Astrocyte (in vitro differentiated cells and primary cell): ENCODE data around the gene LMOD1.

Experiments
- EZH2 ChIP-seq: IDR thresholded peaks from 2 replicates; pipeline ENCODE4 v1.6.1; 2012; ENCODE audit warnings: mild to moderate bottlenecking, low read length, inconsistent platforms; ENCODE audit not compliant: insufficient read depth
- TF ChIP-seq, protein P1 (sequence below): IDR thresholded peaks from 2 replicates; pipeline ENCODE4 v1.5.1; 2011; ENCODE audit warnings: low read depth, mild to moderate bottlenecking, inconsistent platforms, low read length, moderate library complexity; ENCODE audit not compliant: insufficient read depth

DNA sequence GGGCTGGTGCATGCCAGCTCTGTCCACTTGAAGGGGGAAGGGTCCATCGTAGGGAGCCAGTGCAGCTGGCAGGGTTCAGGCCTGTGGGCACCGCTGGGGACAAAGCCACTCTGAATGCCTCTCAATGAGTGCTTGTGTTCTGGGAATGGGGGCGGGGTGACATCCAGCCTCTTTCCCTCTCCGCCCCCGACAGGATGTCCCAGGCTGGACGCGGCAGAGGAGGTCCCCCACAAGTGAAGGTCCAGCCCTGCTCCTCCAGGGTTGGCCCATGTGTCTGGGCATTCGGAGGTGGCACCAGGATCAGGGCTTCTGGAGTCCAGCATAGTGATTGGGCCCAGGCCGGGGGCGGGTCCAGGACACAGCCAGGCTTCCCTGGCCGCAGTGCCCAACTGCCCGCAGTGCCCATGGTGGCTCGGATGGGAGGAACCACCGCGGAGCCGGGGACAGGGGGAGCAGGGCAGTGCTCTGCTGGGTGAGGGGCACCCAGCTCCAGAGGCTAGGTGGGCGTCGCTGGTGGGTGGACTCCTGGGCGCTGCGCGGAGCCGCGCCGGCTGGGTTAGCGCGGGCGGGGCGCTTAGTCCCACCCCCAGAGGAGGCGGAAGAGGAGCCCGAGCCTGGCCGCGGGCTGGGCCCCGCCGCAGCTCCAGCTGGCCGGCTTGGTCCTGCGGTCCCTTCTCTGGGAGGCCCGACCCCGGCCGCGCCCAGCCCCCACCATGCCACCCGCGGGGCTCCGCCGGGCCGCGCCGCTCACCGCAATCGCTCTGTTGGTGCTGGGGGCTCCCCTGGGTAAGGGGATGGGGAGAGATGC lies 57.9 kb downstream of the LMOD1 start, which contains the start of gene SHISA4:
- TF ChIP-seq, protein P1, sequence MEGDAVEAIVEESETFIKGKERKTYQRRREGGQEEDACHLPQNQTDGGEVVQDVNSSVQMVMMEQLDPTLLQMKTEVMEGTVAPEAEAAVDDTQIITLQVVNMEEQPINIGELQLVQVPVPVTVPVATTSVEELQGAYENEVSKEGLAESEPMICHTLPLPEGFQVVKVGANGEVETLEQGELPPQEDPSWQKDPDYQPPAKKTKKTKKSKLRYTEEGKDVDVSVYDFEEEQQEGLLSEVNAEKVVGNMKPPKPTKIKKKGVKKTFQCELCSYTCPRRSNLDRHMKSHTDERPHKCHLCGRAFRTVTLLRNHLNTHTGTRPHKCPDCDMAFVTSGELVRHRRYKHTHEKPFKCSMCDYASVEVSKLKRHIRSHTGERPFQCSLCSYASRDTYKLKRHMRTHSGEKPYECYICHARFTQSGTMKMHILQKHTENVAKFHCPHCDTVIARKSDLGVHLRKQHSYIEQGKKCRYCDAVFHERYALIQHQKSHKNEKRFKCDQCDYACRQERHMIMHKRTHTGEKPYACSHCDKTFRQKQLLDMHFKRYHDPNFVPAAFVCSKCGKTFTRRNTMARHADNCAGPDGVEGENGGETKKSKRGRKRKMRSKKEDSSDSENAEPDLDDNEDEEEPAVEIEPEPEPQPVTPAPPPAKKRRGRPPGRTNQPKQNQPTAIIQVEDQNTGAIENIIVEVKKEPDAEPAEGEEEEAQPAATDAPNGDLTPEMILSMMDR, result no peak
- TF ChIP-seq EZH2, result no peak
